HTR-8/SVneo (cell line): ENCODE measurements around the gene HEMK1.

Source experiments
- DNase-seq: peaks from one replicate; pipeline ENCODE4 v3.0.0; 2011; ENCODE audit warnings: low spot score, mixed read lengths; ENCODE audit not compliant: insufficient read length
- FAIRE-seq: peaks from 2 replicates; lab custom pipeline; 2011; peaks lifted over from hg19 to GRCh38; lab: Jason Lieb, UNC

Gene HEMK1

GRCh38 chr3:50542177-50543034 lies 26.9 kb upstream of the HEMK1 start:
- FAIRE-seq (peak; percentile 72), DNase-seq (peak; percentile 91)

DNA sequence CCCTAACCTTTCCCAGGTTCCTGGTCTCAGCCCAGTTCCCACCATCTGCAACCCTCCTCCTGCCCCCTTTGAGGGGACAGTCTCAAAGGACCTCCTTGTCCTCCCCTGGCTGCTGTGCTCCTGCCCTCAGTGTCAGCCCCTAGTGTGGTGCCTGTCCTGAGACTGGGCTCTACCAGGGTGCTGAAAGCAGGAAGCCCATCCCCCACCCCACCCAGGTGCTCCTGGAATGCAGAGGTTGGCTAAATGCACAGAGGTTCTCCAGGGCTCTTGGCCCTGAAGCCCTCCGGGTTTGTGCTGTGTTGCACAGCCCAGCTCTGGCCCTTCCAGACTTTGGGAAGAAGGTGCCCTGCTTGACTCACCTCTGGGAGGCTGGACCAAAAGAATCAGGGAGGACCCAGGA lies 23.5 kb upstream of the HEMK1 start:
- no peak for FAIRE-seq
- no peak for DNase-seq

DNA sequence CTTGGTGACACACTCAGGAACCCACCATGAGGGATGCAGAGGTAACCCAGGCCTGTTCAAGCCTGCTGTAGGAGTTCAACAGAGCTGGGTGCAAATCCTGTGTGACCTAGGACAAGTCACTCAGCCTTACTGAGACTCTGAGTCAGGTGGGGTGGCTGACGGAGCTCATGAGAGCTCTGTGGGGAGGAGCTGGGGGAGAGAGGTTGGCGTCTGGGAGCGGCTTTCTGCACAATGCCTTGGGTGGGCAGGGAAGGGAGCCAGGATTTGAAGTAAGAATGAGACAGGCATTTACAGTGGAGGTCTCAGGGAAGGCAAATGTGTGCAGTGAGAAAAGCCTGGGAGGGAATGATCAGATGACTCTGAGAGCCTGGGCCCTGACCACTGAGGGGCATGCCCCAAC lies 20.1 kb upstream of the HEMK1 start:
- FAIRE-seq (no peak), DNase-seq (no peak)

DNA sequence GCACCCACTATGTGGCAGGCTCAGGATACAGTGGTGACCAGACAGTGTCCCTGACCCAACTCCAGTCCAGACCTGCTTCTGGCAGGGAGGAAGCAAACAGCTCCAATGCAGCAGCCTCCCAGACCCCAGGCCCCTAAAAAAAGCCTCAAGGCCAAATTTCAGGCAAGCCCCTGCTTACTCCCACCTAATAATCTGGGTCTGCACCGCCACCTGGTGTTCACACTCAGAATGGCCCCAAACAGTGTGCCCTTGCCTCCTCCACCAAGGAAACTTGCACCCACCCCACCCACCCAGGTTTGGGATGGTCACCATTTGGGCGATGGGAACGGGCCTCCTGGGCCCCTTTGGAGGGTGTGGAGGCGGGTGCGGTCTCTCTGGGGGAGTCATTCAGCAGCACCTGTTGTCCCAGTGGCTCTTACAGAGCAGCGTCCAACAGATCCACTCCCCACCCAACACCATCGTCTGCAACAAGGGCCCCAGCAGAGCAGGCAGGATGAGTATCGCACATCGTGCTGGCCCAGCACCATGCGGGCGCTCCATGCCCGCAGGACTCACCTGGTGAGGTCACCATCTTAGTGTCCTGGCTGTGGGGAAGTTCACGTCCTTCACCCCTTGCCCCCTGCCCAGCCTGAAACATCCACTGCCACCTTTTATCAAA lies 19.1 kb upstream of the HEMK1 start:
- DNase-seq (peak; percentile 66), FAIRE-seq (peak; percentile 38)

DNA sequence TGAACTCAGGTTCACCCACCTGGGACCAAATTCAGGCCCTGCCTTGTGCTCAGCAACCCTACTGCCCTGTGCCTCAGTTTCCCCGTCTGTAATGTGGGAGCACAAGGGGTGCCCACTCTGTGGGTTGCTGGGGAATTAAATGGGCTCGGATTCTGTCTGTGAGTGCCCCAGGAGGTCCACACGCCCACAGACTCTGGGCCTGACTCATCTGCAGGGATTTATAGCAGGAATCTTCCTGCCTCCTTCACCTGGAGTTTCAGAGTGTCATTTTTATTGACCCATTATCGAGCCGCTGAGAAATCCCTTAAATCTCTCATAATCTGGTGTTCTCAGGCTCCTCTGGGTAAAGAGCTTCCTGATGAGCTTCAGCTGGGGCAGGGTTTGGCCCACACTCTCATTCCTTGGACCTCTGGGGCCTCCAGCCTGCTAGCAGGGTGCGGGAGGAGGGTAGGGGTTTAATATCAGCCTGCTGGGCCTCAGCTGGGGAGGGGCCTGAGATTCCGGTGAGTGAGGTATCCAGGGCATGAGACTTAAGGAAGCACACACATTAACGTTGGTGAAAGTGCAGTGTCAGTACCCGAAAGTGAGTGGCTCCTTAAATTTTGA lies 18.2 kb upstream of the HEMK1 start:
- no peak for DNase-seq
- FAIRE-seq = no peak

- FAIRE-seq = no peak
- no peak for DNase-seq
Measured at GRCh38 chr3:50551681-50552435, 17.5 kb upstream of the HEMK1 start.

GRCh38 chr3:50552598-50552997 lies 16.7 kb upstream of the HEMK1 start:
- FAIRE-seq (no peak), DNase-seq (no peak)

DNA sequence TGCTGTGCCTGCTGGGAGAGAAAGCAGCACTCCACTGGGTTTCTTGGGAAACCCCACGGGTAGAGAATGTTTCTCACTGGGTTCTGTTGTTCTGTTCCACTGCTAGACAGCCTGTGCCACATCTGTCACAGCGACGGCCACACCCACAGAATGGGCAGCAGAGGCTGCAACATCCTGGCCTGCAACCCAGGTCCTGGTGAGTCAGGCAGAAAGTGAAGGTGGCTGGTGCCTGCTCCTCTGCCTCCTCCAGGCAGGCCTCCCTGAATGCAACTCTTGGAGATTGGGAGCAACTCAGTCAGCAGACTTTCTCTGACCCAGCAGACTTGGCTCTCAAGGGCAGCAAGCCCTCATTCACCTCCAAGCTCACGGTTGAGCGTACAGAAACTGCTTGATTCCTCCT lies 14.8 kb upstream of the HEMK1 start:
- FAIRE-seq = no peak

DNA sequence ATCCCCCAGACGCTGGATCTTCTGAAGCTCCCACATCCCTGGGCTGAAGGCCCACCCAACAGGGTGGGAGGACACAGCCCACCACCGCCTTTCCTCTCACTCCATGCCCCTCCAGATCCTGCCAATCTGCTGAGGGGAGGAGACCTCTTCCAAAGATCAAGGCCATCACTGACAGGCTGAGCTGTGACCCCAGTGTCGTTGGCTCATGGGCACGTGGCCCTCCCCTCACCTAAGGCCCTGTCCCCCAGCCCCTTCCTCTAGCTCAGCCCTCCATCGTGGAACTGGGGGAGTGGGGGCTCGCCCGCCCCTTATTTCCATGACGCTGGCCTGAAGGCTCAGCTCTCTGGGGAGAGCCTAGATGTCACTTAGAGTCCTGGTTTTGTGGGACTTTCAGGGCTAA lies 12.2 kb upstream of the HEMK1 start:
- DNase-seq (no peak), FAIRE-seq (no peak)

More for the DNA sequence above, 14.8 kb upstream of the HEMK1 start:
- DNase-seq = no peak

- FAIRE-seq (no peak), DNase-seq (no peak)
Measured at GRCh38 chr3:50557915-50558314, 11.4 kb upstream of the HEMK1 start.

DNA sequence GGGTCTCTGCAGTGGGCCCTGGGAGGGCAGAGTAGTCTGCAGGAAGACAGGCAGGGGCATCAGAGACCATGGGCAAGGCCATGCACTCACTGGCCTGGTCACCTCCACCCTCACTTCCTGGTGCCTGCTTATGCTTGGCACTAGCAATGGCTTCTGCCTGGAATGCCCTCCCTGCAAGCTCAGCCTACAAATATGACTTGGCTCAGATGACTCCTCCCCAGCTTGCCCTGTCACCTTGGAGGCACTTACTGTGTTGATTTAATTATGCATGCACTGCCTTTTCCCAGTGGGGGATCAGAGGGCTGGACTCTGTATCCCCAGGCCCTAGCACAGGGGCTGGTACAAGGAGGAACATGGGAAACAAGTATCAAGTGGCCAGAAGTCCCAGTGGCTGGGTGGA lies 9.6 kb upstream of the HEMK1 start:
- peak; percentile 9 for FAIRE-seq

GRCh38 chr3:50562861-50563260 lies 6.5 kb upstream of the HEMK1 start:
- peak; percentile 21 for DNase-seq
- no peak for FAIRE-seq

More for the DNA sequence above, 9.6 kb upstream of the HEMK1 start:
- DNase-seq = no peak

DNA sequence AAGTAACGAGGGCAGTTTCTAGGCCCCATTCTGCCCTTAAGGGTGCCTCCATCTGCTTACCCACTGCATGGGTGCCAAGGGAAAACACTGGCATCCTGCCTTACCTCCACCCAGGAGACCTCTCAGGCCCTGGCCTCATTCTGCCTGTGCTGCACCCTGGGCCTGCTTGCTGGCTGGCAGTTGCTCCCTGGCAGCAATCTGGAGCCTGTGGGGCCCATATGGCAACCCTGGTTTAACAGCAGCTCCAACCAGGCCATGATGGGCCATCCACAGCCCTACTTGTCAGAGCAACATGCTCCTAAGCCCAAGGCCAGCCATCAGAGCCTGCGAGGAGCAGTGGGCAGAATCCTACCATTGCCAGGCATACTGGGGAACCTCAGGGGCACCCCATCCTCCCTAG lies 5.5 kb upstream of the HEMK1 start:
- no peak for FAIRE-seq

DNA sequence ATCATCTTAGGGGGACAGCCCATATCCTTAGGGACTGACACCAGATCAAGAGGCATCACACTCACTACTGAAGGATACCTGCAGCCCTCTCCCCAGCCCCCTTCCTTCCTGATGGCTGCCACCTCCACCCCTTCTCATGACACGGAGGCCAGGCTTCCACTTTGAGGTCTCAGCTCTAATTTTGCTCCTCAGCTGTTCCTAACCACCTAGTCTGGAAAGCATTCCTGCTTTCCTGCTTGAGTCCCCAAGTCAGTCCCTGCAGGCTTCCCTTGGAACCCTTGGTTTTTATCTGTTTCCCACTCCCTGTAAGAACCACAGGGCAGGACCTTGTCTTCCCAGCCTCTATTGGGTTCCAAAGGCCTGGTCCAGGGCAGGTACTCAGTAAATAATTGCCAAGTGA lies 5.0 kb upstream of the HEMK1 start:
- no peak for DNase-seq
- FAIRE-seq = no peak

More for the DNA sequence above, 5.5 kb upstream of the HEMK1 start:
- DNase-seq = no peak

GRCh38 chr3:50567011-50567385 lies 2.3 kb upstream of the HEMK1 start:
- DNase-seq = no peak
- FAIRE-seq = no peak

- DNase-seq (peak; percentile 89), FAIRE-seq (no peak)
Measured at GRCh38 chr3:50567386-50568167, 1.7 kb upstream of the HEMK1 start, which contains the start of gene C3orf18. C3orf18 (minus strand) TSS chr3:50567747; CDS start chr3:50565699, 2,048 bp downstream.

GRCh38 chr3:50570508-50571279 lies 1.4 kb downstream of the HEMK1 start:
- DNase-seq (no peak), FAIRE-seq (no peak)

DNA sequence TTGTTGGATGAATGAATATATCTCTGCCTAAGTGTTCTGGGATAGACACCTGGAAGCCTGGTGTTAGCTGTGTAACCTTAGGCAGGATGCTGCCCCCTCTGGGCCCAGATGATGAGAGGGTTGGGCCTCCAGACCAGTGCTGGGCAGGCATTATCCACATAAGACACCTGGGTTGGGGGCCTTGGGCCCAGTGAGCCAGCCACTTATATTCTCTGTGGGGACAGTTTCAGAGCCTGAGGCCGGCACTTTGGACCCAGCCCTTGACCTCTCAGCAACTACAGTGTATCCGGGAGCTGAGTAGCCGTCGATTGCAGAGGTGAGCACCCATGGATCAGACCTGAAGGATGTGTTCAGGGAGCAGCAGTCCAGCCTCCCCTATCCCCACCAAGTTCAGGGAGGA lies 2.2 kb downstream of the HEMK1 start:
- DNase-seq (no peak), FAIRE-seq (no peak)

GRCh38 chr3:50572158-50572557 lies 2.8 kb downstream of the HEMK1 start:
- DNase-seq = peak; percentile 66
- FAIRE-seq = peak; percentile 9
